Transverse colon (tissue), 4 donors: ENCODE results near the gene INSYN2B.

Experiments
- CTCF ChIP-seq, 5 experiments: fragments of 200-600 bp in 3 of 5; fragments of 450-650 bp in 2 of 5; sonication (generic) in 3 of 5; IDR thresholded peaks; 1 replicate in 2 of 5; 2 replicates in 3 of 5; pipeline ENCODE4 v1.5.1; 2016 to 2017; ENCODE audit warnings: antibody characterized with exemption in 5 of 5, inconsistent platforms in 3 of 5, mild to moderate bottlenecking in 2 of 5, moderate library complexity in 1 of 5
- POLR2AphosphoS5 ChIP-seq, 3 donors: sonication (generic); formaldehyde crosslinking; IDR thresholded peaks; one replicate each; pipeline ENCODE4 v1.6.1; 2016; ENCODE audit warnings: antibody characterized with exemption in 3 of 3

- TF ChIP-seq POLR2AphosphoS5 (IDR thresholded peaks at IDR 0.05) (no peak), CTCF (IDR thresholded peaks at IDR 0.05) (no peak)
Measured at GRCh38 chr5:169922474-169922873, 57.8 kb downstream of the INSYN2B start.
